ENCODE data around the gene CNNM3.

Gene CNNM3

DNA sequence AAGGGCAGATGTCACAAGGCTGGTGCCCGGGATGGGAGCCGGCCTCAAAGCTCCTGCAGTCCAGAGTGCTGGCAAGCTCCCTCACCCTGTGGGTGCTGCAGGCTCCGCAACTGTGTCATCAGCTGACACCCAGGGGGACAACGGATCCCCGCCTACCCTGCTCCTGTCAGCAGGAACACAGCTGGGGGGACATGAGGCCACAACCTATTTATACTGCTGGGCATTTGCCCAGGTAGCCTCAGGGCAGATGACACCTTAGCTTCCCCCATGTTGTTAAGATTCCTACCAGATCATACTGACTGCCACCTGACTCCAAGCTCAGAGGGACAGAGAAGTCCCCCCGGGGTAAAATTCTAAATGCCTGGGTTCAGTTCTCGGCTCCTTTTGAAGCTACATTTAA lies 26.5 kb downstream of the CNNM3 start:
- H3K9me3 ChIP-seq (ENCODE audit: control insufficient read depth, insufficient read depth, low read length), result no peaks in the 10 kb centered on the region
- peaks cover 2% of the 10 kb centered on the region; the same call in 1 of the 2 replicates for H3K4me1 ChIP-seq (ENCODE audit: control insufficient read depth, insufficient read depth, low read length)
- H3K4me3 ChIP-seq (ENCODE audit: low read length), result no peak overlapping the region; the same call in 1 of the 2 replicates
- no CpG with 5 or more reads among the region's 7 CpGs for WGBS (ENCODE audit: insufficient coverage, insufficient read length)
- no peaks in the 10 kb centered on the region for H3K27me3 ChIP-seq (ENCODE audit: control insufficient read depth, insufficient read depth, low read length)
- no peak overlapping the region for H3K27ac ChIP-seq (ENCODE audit: low read length)
- no peaks in the 10 kb centered on the region; the same call in none of the 2 replicates for H3K36me3 ChIP-seq (ENCODE audit: control insufficient read depth, insufficient read depth, low read length)
- DNase-seq (ENCODE audit: low read depth, low spot score), result no peak

DNA sequence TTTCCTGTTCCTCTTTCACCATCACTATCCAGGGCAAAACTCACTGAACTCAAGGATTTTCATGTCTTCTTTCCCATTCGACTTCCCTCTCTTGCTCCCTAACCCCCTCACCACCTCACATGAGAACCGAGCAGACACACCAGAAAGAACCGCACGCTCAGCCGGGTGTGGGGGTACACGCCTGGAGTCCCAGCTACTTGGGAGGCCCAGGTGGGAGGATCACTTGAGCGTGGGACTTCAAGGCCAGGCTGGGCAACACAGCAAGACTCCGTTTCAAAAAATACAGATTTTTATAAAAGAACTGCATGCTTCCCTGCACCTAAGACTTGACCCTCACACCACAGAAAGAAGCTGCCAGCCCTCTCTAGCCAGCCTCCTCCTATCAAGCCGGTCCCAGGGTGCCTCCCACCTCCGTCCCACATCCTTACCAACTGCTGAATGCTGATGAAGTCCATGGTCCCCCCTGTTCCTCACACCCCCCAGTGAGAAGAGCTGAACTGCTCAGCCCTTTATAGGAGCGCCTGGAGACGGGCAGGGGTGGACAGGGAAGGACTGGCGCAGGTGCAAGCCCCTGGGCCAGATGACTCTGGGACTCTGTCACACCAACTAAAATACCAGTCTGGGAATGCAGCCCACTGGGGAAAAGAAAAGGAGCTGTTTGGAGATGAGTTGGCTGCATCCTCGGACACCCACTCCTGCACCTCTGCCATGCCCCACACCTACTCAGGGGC lies 27.6 kb downstream of the CNNM3 start, which contains the start of gene ANKRD23:
TSS of gene ANKRD23 (minus strand) at position 484 of the 731 bp plus-strand sequence. CDS start at position 455, 29 bp downstream.
- Histone ChIP-seq H3K4me3 (ENCODE audit: low read length) (no peak within 1 kb of the TSS), H3K4me1 (ENCODE audit: control insufficient read depth, insufficient read depth, low read length) (peaks cover 2% of the 10 kb centered on the region; the same call in 1 of the 2 replicates), H3K27me3 (ENCODE audit: control insufficient read depth, insufficient read depth, low read length) (no peaks in the 10 kb centered on the region), H3K9me3 (ENCODE audit: control insufficient read depth, insufficient read depth, low read length) (no peaks in the 10 kb centered on the region), H3K36me3 (ENCODE audit: control insufficient read depth, insufficient read depth, low read length) (peaks cover 4% of the 10 kb centered on the region), H3K27ac (ENCODE audit: low read length) (no peak within 1 kb of the TSS)
- no CpG with 5 or more reads among the region's 14 CpGs for WGBS (ENCODE audit: insufficient coverage, insufficient read length)
- no peak for DNase-seq (ENCODE audit: low read depth, low spot score)

DNA sequence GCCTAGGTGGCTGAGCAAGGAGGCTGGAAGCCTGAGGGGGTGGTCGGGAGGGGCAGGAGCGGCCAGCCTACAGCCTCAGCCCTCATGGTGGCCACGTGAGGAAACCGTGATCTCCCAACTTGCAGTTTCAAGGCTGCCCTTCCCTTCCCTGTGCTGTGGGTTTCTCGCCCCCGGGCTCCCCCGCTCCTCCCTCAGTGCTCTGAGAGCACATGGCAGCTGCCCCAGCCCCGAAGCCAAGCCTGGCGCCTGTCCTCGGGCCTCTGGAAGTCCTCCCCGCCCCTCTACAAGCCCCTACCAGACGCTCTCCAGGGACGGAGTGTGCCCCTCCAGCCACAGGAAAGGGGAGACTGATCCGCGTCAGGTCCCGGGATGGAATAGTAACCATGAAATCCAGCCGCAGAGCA lies 28.3 kb downstream of the CNNM3 start:
- no peak overlapping the region for H3K27ac ChIP-seq (ENCODE audit: low read length)
- peaks cover 2% of the 10 kb centered on the region; the same call in 1 of the 2 replicates for H3K4me1 ChIP-seq (ENCODE audit: control insufficient read depth, insufficient read depth, low read length)
- H3K36me3 ChIP-seq (ENCODE audit: control insufficient read depth, insufficient read depth, low read length), result peaks cover 4% of the 10 kb centered on the region
- DNase-seq (ENCODE audit: low read depth, low spot score), result no peak
- WGBS (ENCODE audit: insufficient coverage, insufficient read length), result no CpG with 5 or more reads among the region's 17 CpGs
- H3K9me3 ChIP-seq (ENCODE audit: control insufficient read depth, insufficient read depth, low read length), result no peaks in the 10 kb centered on the region
- H3K4me3 ChIP-seq (ENCODE audit: low read length), result no peak overlapping the region
- no peaks in the 10 kb centered on the region for H3K27me3 ChIP-seq (ENCODE audit: control insufficient read depth, insufficient read depth, low read length)

DNA sequence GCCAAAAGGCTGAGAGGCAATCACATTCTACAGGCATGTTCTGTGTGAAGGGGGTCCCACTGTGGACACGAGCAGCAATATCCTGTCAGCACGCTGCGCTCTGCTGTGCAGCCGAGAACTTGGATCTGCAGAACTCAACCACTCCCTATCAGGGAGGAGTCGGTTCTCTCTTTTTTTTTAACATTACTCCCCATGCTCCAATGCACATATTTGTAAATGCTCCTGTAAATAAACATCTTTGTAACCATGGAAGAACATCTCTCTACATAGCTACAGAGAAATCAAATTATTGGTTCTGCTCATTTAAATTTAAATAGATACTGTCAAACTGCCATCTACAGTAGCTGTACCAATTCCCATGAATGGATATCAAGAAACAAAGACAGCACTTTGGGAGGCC lies 30.8 kb downstream of the CNNM3 start:
- no peak for DNase-seq (ENCODE audit: low read depth, low spot score)
- peaks cover 2% of the 10 kb centered on the region; the same call in 1 of the 2 replicates for H3K4me1 ChIP-seq (ENCODE audit: control insufficient read depth, insufficient read depth, low read length)
- H3K9me3 ChIP-seq (ENCODE audit: control insufficient read depth, insufficient read depth, low read length), result no peaks in the 10 kb centered on the region
- H3K27ac ChIP-seq (ENCODE audit: low read length), result no peak overlapping the region
- H3K4me3 ChIP-seq (ENCODE audit: low read length), result no peak overlapping the region
- WGBS (ENCODE audit: insufficient coverage, insufficient read length), result no CpG with 5 or more reads among the region's 5 CpGs
- peaks cover 9% of the 10 kb centered on the region; the same call in 1 of the 2 replicates for H3K36me3 ChIP-seq (ENCODE audit: control insufficient read depth, insufficient read depth, low read length)
- no peaks in the 10 kb centered on the region for H3K27me3 ChIP-seq (ENCODE audit: control insufficient read depth, insufficient read depth, low read length)

DNA sequence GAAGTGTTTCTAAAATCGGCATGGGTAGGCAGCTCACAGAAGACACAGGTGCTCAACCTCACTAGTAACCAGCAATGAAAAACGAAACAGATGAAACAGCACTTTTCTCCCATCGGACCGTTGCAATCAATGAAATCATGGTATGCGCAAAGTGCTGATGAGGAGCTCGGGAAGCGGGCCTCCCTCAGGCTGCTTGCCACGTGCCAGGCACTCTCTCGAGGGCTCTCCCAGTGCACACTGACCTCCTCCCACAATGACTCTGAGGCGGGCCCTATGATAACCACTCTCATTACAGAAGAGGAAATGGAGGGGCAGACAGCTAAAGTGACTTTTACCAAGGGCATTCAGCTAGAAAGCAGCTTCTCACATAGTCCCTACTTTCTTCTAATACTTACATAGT lies 31.5 kb downstream of the CNNM3 start:
- Histone ChIP-seq H3K27me3 (ENCODE audit: control insufficient read depth, insufficient read depth, low read length) (no peaks in the 10 kb centered on the region), H3K36me3 (ENCODE audit: control insufficient read depth, insufficient read depth, low read length) (peaks cover 9% of the 10 kb centered on the region; the same call in 1 of the 2 replicates), H3K4me3 (ENCODE audit: low read length) (no peak overlapping the region), H3K4me1 (ENCODE audit: control insufficient read depth, insufficient read depth, low read length) (peaks cover under 1% of the 10 kb centered on the region; the same call in 1 of the 2 replicates), H3K9me3 (ENCODE audit: control insufficient read depth, insufficient read depth, low read length) (no peaks in the 10 kb centered on the region), H3K27ac (ENCODE audit: low read length) (no peak overlapping the region)
- no peak for DNase-seq (ENCODE audit: low read depth, low spot score)
- no CpG with 5 or more reads among the region's 10 CpGs for WGBS (ENCODE audit: insufficient coverage, insufficient read length)

DNA sequence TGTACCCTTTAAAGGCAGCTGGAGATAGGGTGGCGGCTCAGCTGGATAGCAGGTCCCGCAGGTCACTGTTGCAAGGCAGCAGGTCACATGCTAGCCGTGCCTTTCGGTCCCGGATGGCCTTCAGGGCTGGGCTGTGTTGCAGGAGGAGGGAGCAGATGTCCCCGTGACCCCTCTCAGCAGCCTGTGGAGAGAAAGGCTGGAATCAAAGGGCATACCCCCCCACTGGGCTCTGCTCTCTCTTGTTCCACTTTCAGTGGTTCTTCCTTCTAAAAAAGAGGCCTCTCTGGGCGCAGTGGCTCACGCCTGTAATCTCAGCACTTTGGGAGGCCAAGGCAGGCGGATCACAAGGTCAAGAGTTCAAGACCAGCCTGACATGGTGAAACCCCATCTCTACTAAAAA lies 32.2 kb downstream of the CNNM3 start:
- no peak overlapping the region for H3K27ac ChIP-seq (ENCODE audit: low read length)
- WGBS (ENCODE audit: insufficient coverage, insufficient read length), result no CpG with 5 or more reads among the region's 9 CpGs
- no peak for DNase-seq (ENCODE audit: low read depth, low spot score)
- no peaks in the 10 kb centered on the region for H3K4me1 ChIP-seq (ENCODE audit: control insufficient read depth, insufficient read depth, low read length)
- H3K9me3 ChIP-seq (ENCODE audit: control insufficient read depth, insufficient read depth, low read length), result no peaks in the 10 kb centered on the region
- H3K36me3 ChIP-seq (ENCODE audit: control insufficient read depth, insufficient read depth, low read length), result peaks cover 9% of the 10 kb centered on the region; the same call in 1 of the 2 replicates
- H3K27me3 ChIP-seq (ENCODE audit: control insufficient read depth, insufficient read depth, low read length), result no peaks in the 10 kb centered on the region
- no peak overlapping the region for H3K4me3 ChIP-seq (ENCODE audit: low read length)

DNA sequence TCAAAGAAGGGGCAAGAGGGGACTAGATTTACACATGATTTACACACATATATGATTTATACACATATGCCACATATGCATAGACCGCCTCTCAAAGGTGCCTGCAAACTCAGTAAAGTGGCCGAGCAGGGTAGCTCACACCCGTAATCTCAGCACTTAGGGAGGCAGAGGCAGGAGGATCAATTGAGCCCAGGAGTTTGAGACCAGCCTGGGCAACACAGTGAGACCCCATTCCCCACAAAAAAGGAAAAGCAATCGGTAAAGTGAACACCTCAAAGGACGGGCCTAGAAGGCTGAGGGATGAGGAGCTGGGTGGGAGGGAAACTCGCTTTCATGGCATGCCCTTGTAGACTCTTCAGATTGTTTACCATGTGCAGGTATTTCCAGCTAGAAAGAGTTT lies 36.6 kb downstream of the CNNM3 start:
- Histone ChIP-seq H3K27ac (ENCODE audit: low read length) (no peak overlapping the region), H3K9me3 (ENCODE audit: control insufficient read depth, insufficient read depth, low read length) (no peaks in the 10 kb centered on the region), H3K4me1 (ENCODE audit: control insufficient read depth, insufficient read depth, low read length) (no peaks in the 10 kb centered on the region), H3K27me3 (ENCODE audit: control insufficient read depth, insufficient read depth, low read length) (no peaks in the 10 kb centered on the region), H3K36me3 (ENCODE audit: control insufficient read depth, insufficient read depth, low read length) (peaks cover 9% of the 10 kb centered on the region; the same call in 1 of the 2 replicates), H3K4me3 (ENCODE audit: low read length) (no peak overlapping the region)
- no CpG with 5 or more reads among the region's 6 CpGs for WGBS (ENCODE audit: insufficient coverage, insufficient read length)
- DNase-seq (ENCODE audit: low read depth, low spot score), result no peak

DNA sequence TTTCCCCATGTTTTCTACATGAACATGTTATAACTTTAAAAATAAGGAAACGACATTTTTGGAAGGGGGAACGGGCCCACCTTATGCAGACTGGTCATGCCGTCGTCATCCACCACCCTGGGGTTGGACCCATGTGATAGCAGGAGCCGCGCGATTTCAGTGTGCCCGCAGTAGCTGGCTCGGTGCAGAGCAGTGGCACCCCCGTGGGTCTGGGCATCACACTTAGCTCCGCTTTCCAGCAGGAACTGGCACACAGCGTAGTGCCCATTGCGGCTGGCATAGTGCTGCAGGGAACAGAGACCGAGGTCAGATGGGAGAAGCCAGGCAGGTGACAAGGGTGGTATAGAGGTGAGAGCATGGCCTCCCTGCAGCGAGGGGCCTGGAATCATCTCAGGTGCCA lies 37.3 kb downstream of the CNNM3 start:
- no peak for DNase-seq (ENCODE audit: low read depth, low spot score)
- H3K9me3 ChIP-seq (ENCODE audit: control insufficient read depth, insufficient read depth, low read length), result no peaks in the 10 kb centered on the region
- H3K27ac ChIP-seq (ENCODE audit: low read length), result no peak overlapping the region
- H3K27me3 ChIP-seq (ENCODE audit: control insufficient read depth, insufficient read depth, low read length), result no peaks in the 10 kb centered on the region
- H3K4me1 ChIP-seq (ENCODE audit: control insufficient read depth, insufficient read depth, low read length), result no peaks in the 10 kb centered on the region
- no peak overlapping the region for H3K4me3 ChIP-seq (ENCODE audit: low read length)
- no CpG with 5 or more reads among the region's 15 CpGs for WGBS (ENCODE audit: insufficient coverage, insufficient read length)
- H3K36me3 ChIP-seq (ENCODE audit: control insufficient read depth, insufficient read depth, low read length), result peaks cover 4% of the 10 kb centered on the region; the same call in 1 of the 2 replicates

DNA sequence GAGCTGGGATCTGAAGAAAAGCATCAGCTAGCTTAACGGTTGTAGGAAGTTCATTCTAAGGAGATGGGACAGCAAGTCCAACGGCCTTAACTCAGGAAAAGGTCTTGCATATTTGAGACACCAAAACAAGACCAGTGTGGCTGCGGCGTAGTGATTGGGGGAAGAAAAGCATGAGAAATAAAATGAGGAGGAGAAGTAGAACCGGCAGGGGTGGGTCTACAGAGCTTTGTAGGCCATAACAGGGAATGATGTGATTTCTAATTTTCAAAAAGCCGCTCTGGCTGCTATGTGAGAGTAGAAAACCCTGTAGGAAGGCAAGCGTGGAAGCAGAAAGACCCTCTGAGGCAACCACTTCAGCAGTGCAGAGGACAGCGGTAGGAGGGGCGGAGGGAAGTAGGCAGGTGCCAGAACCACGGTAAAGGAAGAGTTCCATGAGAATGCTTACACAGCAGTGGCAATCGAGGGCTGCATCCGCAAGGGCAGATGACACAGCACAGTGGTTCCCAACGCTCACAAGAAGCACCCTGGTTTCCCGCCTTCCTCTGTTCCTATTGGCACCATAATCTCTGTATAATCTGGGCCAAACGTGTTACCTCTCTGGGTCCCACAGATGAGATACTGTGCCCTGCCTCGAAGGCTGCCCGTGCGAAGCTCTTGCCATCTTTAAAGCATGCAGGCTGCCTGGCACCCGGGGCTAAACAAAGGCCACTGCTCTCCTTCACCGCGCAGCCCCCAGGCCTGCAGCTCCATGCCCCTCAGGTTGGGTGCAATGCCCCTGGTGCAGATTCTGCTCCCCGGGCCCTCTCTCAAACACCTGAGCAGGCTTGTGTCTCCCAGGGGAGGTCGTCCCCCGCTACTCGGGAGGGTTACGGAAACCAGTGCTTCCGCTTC lies 41.0 kb downstream of the CNNM3 start:
- Histone ChIP-seq H3K4me1 (ENCODE audit: control insufficient read depth, insufficient read depth, low read length) (peaks cover 2% of the 10 kb centered on the region; the same call in 1 of the 2 replicates), H3K36me3 (ENCODE audit: control insufficient read depth, insufficient read depth, low read length) (peaks cover 17% of the 10 kb centered on the region), H3K9me3 (ENCODE audit: control insufficient read depth, insufficient read depth, low read length) (no peaks in the 10 kb centered on the region), H3K27me3 (ENCODE audit: control insufficient read depth, insufficient read depth, low read length) (no peaks in the 10 kb centered on the region), H3K27ac (ENCODE audit: low read length) (no peak overlapping the region), H3K4me3 (ENCODE audit: low read length) (peak overlapping the region; percentile 49; the same call in 1 of the 2 replicates)
- no CpG with 5 or more reads among the region's 27 CpGs for WGBS (ENCODE audit: insufficient coverage, insufficient read length)
- DNase-seq (ENCODE audit: low read depth, low spot score), result no peak

DNA sequence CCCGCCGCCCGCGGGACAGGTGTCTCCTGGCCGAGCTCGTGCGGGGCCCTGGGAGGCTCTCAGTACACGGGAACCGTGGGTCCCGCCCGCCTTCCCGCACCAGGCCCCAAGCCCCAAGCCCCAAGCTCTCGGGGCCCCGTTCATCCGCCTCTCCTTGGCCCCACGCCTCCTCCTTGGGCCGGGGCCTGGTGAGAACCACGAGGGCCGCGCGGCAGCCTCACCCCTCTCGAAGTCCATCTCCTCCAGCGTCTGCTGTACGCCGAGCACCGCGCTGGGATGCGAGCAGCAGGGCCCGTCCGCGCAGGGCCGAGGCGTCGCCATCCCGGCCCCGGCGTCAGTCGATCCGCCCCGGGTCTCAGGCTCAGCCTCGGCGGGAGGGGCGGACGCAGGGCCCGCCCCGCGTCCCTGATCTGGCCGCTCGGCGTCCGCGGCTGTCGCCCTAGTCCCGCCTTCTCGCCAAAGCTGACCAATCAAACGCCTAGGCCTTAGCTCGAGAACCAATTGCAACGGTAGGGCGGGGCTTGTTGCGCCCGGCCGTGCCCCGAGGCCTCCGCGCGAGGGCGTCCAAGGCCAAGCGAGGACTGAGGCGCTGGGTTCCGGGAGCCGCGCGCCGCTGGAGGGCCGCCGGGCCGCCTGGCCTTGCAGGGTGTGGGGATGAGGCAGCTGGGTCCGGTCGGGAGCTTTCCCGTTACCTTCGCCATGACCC lies 41.8 kb downstream of the CNNM3 start, which contains the start of gene ANKRD39:
TSS of gene ANKRD39 (minus strand) at position 350 of the 706 bp plus-strand sequence. CDS start at position 321, 29 bp downstream.
- Histone ChIP-seq H3K4me3 (ENCODE audit: low read length) (peak within 1 kb of the TSS; percentile 49; the same call in 1 of the 2 replicates), H3K36me3 (ENCODE audit: control insufficient read depth, insufficient read depth, low read length) (peaks cover 21% of the 10 kb centered on the region), H3K9me3 (ENCODE audit: control insufficient read depth, insufficient read depth, low read length) (no peaks in the 10 kb centered on the region), H3K4me1 (ENCODE audit: control insufficient read depth, insufficient read depth, low read length) (peaks cover 2% of the 10 kb centered on the region; the same call in 1 of the 2 replicates), H3K27me3 (ENCODE audit: control insufficient read depth, insufficient read depth, low read length) (no peaks in the 10 kb centered on the region), H3K27ac (ENCODE audit: low read length) (no peak within 1 kb of the TSS)
- DNase-seq (ENCODE audit: low read depth, low spot score), result peak; percentile 98
- no CpG with 5 or more reads among the region's 81 CpGs for WGBS (ENCODE audit: insufficient coverage, insufficient read length)
